Osteoblast (primary cell): Measurements from ENCODE around the gene SORCS2. TPM values are rescaled to one million over a fixed set of nuclear protein-coding genes. Genes with fewer than 3 reads are reported as not detected.

ENCODE experiments used
- DNase-seq: peaks from one replicate; pipeline ENCODE4 v3.0.0; 2011; ENCODE audit warnings: low spot score, mixed read lengths; ENCODE audit not compliant: insufficient read length; ENCODE audit errors: missing footprints
- H2AFZ ChIP-seq: 2 replicates; pipeline ENCODE4 v1.6.0; 2011; ENCODE audit warnings: mild to moderate bottlenecking, low read length
- H3K27ac ChIP-seq: 2 replicates; pipeline ENCODE4 v1.5.1; 2011; ENCODE audit warnings: mild to moderate bottlenecking, low read depth, low read length, moderate library complexity
- H3K27me3 ChIP-seq: 2 replicates; pipeline ENCODE4 v1.6.0; 2012; ENCODE audit warnings: mild to moderate bottlenecking, control low read depth, inconsistent platforms, low read length, moderate library complexity; ENCODE audit not compliant: insufficient read depth
- H3K36me3 ChIP-seq: 2 replicates; pipeline ENCODE4 v1.5.1; 2011; ENCODE audit warnings: mild to moderate bottlenecking, low read length, control low read depth, moderate library complexity; ENCODE audit not compliant: insufficient read depth
- H3K4me1 ChIP-seq: 2 replicates; pipeline ENCODE4 v1.5.1; 2011; ENCODE audit warnings: mild to moderate bottlenecking, low read length, control low read depth, moderate library complexity; ENCODE audit not compliant: insufficient read depth
- H3K4me2 ChIP-seq: 2 replicates; pipeline ENCODE4 v1.6.0; 2011; ENCODE audit warnings: mild to moderate bottlenecking, low read length; ENCODE audit not compliant: insufficient read depth
- H3K4me3 ChIP-seq: fragments of 200-600 bp; sonication (generic); 3 replicates; pipeline ENCODE4 v1.5.1; 2012; ENCODE audit warnings: mild to moderate bottlenecking, low read length, inconsistent platforms; ENCODE audit not compliant: insufficient read depth
- H3K79me2 ChIP-seq: 2 replicates; pipeline ENCODE4 v1.6.0; 2012; ENCODE audit warnings: mild to moderate bottlenecking, low read length, control low read depth, inconsistent platforms; ENCODE audit not compliant: insufficient read depth
- H3K9me3 ChIP-seq: 2 replicates; pipeline ENCODE4 v1.5.1; 2011; ENCODE audit warnings: low read depth, low read length, control low read depth
- H4K20me1 ChIP-seq: 2 replicates; pipeline ENCODE4 v1.6.0; 2012; ENCODE audit warnings: mild to moderate bottlenecking, low read length, control low read depth; ENCODE audit not compliant: insufficient read depth
- CTCF ChIP-seq: IDR thresholded peaks from 2 replicates; pipeline ENCODE4 v1.5.1; 2011; ENCODE audit warnings: mild to moderate bottlenecking, low read depth, low read length, moderate library complexity; ENCODE audit errors: extremely low read depth
- total RNA-seq: library from RNA; depleted of rRNA; stranded (reverse); fragments of >200 nt; gene quantifications from 2 replicates; pipeline ENCODE4 v1.2.3, GENCODE V29; 2012

Gene SORCS2
- total RNA-seq, 1 donor = 9.0 TPM

- H3K4me2 ChIP-seq = no peak overlapping the region
- no peak overlapping the region for H3K27ac ChIP-seq
- no peaks in the 10 kb centered on the region for H4K20me1 ChIP-seq
- DNase-seq = no peak
- no peaks in the 10 kb centered on the region for H3K4me1 ChIP-seq
- H3K9me3 ChIP-seq = peaks cover 12% of the 10 kb centered on the region
- H3K27me3 ChIP-seq = peaks cover 7% of the 10 kb centered on the region
- no peaks in the 10 kb centered on the region for H3K79me2 ChIP-seq
- no peak overlapping the region for H3K4me3 ChIP-seq
- H3K36me3 ChIP-seq = no peaks in the 10 kb centered on the region
- TF ChIP-seq CTCF = no peak
- H2AFZ ChIP-seq = no peak overlapping the region
Measured at GRCh38 chr4:7584098-7584497, 391.8 kb downstream of the SORCS2 start.

- Histone ChIP-seq H3K9me3 (peaks cover 10% of the 10 kb centered on the region), H3K4me1 (no peaks in the 10 kb centered on the region), H3K27me3 (peaks cover 7% of the 10 kb centered on the region), H2AFZ (no peak overlapping the region), H3K36me3 (no peaks in the 10 kb centered on the region), H3K4me3 (no peak overlapping the region), H3K4me2 (no peak overlapping the region), H3K27ac (no peak overlapping the region), H4K20me1 (no peaks in the 10 kb centered on the region), H3K79me2 (no peaks in the 10 kb centered on the region)
- TF ChIP-seq CTCF = no peak
- peak; percentile 6 for DNase-seq
Measured at GRCh38 chr4:7584606-7585159, 392.3 kb downstream of the SORCS2 start.

- H3K36me3 ChIP-seq = no peaks in the 10 kb centered on the region
- peaks cover 7% of the 10 kb centered on the region for H3K9me3 ChIP-seq
- H2AFZ ChIP-seq = no peak overlapping the region
- peaks cover 7% of the 10 kb centered on the region for H3K27me3 ChIP-seq
- H3K4me3 ChIP-seq = no peak overlapping the region
- H4K20me1 ChIP-seq = no peaks in the 10 kb centered on the region
- no peaks in the 10 kb centered on the region for H3K79me2 ChIP-seq
- TF ChIP-seq CTCF = no peak
- no peaks in the 10 kb centered on the region for H3K4me1 ChIP-seq
- H3K27ac ChIP-seq = no peak overlapping the region
- DNase-seq = no peak
- no peak overlapping the region for H3K4me2 ChIP-seq
Measured at GRCh38 chr4:7585768-7586167, 393.4 kb downstream of the SORCS2 start.

- H3K4me2 ChIP-seq = no peak overlapping the region
- no peak overlapping the region for H2AFZ ChIP-seq
- TF ChIP-seq CTCF = no peak
Measured at GRCh38 chr4:7587433-7588405, 395.4 kb downstream of the SORCS2 start.

More at GRCh38 chr4:7587433-7588405, 395.4 kb downstream of the SORCS2 start:
- H3K4me3 ChIP-seq = no peak overlapping the region
- no peaks in the 10 kb centered on the region for H3K79me2 ChIP-seq
- peak; percentile 36 for DNase-seq
- peaks cover 4% of the 10 kb centered on the region for H3K9me3 ChIP-seq
- H3K27me3 ChIP-seq = peaks cover 13% of the 10 kb centered on the region
- H3K4me1 ChIP-seq = no peaks in the 10 kb centered on the region
- no peaks in the 10 kb centered on the region for H3K36me3 ChIP-seq
- no peaks in the 10 kb centered on the region for H4K20me1 ChIP-seq
- H3K27ac ChIP-seq = no peak overlapping the region
